IMR-90 (cell line): ENCODE results near the gene MYL12B.

Experiments
- USF2 ChIP-seq: fragments of 150-350 bp; IDR thresholded peaks from 2 replicates; pipeline ENCODE4 v1.6.1; 2017; ENCODE audit warnings: mild to moderate bottlenecking, antibody characterized with exemption, low read length, low read depth
- TF ChIP-seq, protein P1 (sequence below): conservative IDR thresholded peaks from 2 replicates; pipeline ENCODE4 v1.5.1; 2012; ENCODE audit warnings: mild to moderate bottlenecking, low read depth, low read length, improper control_type of control experiment

DNA sequence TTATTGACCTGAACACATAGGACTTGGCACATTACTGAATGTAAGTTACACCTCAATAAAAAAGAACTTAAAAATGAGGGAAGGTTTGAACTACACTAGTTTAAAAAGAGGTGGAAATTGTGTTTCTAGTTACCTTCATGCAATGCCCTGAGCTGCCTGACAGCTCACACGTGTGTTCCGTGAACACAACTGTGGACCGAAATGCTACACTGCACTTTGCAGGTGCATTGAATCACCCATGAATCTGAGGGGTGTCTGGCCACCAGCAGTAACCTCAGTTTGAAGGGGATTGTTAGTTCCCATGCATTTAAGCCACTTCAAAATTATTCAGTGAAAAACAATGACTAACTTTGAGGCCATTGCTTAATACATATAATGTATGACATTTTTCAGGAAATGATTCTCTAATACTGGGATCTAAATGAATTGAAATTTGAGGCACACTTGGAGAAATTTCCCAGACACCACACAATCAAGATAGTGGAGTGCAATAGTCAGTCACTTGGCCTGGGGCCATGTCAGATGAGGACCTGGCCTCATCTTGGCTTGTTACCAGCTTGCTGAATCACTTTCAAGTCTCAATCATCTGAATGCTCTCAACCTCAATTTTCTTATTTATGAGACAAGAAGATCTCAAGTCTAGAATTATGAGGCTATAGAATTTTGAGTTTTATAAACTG, 59.3 kb downstream of the MYL12B start:
- TF ChIP-seq, protein P1, sequence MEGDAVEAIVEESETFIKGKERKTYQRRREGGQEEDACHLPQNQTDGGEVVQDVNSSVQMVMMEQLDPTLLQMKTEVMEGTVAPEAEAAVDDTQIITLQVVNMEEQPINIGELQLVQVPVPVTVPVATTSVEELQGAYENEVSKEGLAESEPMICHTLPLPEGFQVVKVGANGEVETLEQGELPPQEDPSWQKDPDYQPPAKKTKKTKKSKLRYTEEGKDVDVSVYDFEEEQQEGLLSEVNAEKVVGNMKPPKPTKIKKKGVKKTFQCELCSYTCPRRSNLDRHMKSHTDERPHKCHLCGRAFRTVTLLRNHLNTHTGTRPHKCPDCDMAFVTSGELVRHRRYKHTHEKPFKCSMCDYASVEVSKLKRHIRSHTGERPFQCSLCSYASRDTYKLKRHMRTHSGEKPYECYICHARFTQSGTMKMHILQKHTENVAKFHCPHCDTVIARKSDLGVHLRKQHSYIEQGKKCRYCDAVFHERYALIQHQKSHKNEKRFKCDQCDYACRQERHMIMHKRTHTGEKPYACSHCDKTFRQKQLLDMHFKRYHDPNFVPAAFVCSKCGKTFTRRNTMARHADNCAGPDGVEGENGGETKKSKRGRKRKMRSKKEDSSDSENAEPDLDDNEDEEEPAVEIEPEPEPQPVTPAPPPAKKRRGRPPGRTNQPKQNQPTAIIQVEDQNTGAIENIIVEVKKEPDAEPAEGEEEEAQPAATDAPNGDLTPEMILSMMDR, result no peak
- no peak for TF ChIP-seq USF2
